Gastroesophageal sphincter (tissue), 4 donors: Measurements from ENCODE around the gene WDR70. TPM values are rescaled to one million over a fixed set of nuclear protein-coding genes. Genes with fewer than 3 reads are reported as not detected.
A peak's percentile ranks its signal among the peaks of the same experiment; 100 is the strongest.

Experiments used
- ATAC-seq: fragments of 150-250 bp; one replicate; pipeline ENCODE4 v1.9.1; 2016; ENCODE audit warnings: mild to moderate bottlenecking, moderate library complexity
- H3K27ac ChIP-seq, 4 donors: fragments of 200-600 bp; sonication (generic) in 3 of 4; 1 replicate in 3 of 4; 2 replicates in 1 of 4; pipeline ENCODE4 v1.5.1; 2016 to 2019
- H3K27me3 ChIP-seq: fragments of 200-600 bp; sonication (generic); one replicate; pipeline ENCODE4 v1.5.1; 2019
- H3K36me3 ChIP-seq, 2 donors: fragments of 200-600 bp; sonication (generic); one replicate each; pipeline ENCODE4 v1.5.1; 2019; ENCODE audit warnings: control low read depth in 1 of 2
- H3K4me1 ChIP-seq, 3 donors: fragments of 200-600 bp; sonication (generic); 1 replicate in 2 of 3; 2 replicates in 1 of 3; pipeline ENCODE4 v1.5.1; 2016 to 2019; ENCODE audit warnings: control low read depth in 2 of 3
- H3K4me3 ChIP-seq, 2 donors: fragments of 200-600 bp; sonication (generic); one replicate each; pipeline ENCODE4 v1.5.1; 2019; ENCODE audit warnings: mild to moderate bottlenecking in 1 of 2, moderate library complexity in 1 of 2
- H3K9me3 ChIP-seq, 3 donors: fragments of 200-600 bp; sonication (generic); one replicate each; pipeline ENCODE4 v1.5.1; 2017 to 2019; ENCODE audit warnings: control low read depth in 2 of 3
- EP300 ChIP-seq: sonication (generic); formaldehyde crosslinking; IDR thresholded peaks from one replicate; pipeline ENCODE4 v1.6.1; 2017; ENCODE audit warnings: antibody characterized with exemption, mild to moderate bottlenecking
- POLR2A ChIP-seq, 2 donors: fragments of 450-650 bp; IDR thresholded peaks; one replicate each; pipeline ENCODE4 v1.6.1; 2017; ENCODE audit warnings: antibody characterized with exemption in 2 of 2, mild to moderate bottlenecking in 2 of 2, moderate library complexity in 1 of 2
- POLR2AphosphoS5 ChIP-seq: sonication (generic); formaldehyde crosslinking; IDR thresholded peaks from one replicate; pipeline ENCODE4 v1.6.1; 2017; ENCODE audit warnings: antibody characterized with exemption
- WGBS, 2 donors: methylation state at CpG; one replicate each; pipeline ENCODE4 v1.1.5; 2018; ENCODE audit warnings: low coverage in 1 of 2; 5-methylcytosine and 5-hydroxymethylcytosine counted together
- total RNA-seq, 4 donors: library from RNA; depleted of rRNA; stranded (reverse); fragments of >200 nt; gene quantifications; one replicate each; pipeline ENCODE4 v1.1.0, GENCODE V29; 2016
- TF ChIP-seq, protein P1 (sequence below), 4 experiments: fragments of 200-600 bp in 2 of 4; fragments of 450-650 bp in 2 of 4; sonication (generic) in 1 of 4; IDR thresholded peaks; one replicate each; pipeline ENCODE4 v1.5.1; 2017 to 2019; ENCODE audit warnings: antibody characterized with exemption in 4 of 4, mild to moderate bottlenecking in 2 of 4, moderate library complexity in 2 of 4

Gene WDR70
- total RNA-seq, 4 donors from 2014 or later, result 15.5 to 24.3 (median 22.2) TPM

DNA sequence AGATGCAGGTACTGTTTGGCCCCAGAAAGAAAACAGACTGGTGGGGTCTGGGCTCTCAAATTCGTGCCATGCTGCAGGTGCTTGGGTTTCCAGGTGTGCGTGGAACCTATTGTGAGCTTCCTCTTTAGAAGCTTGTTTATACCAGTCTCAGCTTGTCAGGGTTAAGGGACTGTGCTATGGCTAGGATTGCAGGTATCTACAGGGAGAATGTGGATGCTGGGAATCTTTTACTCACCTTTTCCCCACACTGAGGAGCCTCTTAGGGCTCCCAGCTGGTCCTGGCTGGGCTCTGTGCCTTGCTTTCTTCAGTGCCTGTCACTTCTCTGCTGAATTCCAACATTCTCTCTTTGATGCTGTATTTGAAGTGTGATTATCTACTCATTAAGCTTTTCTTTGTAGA, 111.8 kb downstream of the WDR70 start:
- 94 to 100% methylated on average over 1 to 2 of the region's 2 CpGs for WGBS, 2 donors
- H3K36me3 ChIP-seq, result peaks cover 0 to 4% of the 10 kb centered on the region in 2 donors
- H3K27ac ChIP-seq, result no peak overlapping the region
- H3K9me3 ChIP-seq, result no peaks in the 10 kb centered on the region
- peaks cover 0 to 16% (median 0%) of the 10 kb centered on the region in 3 donors for H3K4me1 ChIP-seq
- no peaks in the 10 kb centered on the region for H3K27me3 ChIP-seq
- no peak for TF ChIP-seq POLR2A (IDR thresholded peaks at IDR 0.05)
- no peak for ATAC-seq
- H3K4me3 ChIP-seq, result no peak overlapping the region

DNA sequence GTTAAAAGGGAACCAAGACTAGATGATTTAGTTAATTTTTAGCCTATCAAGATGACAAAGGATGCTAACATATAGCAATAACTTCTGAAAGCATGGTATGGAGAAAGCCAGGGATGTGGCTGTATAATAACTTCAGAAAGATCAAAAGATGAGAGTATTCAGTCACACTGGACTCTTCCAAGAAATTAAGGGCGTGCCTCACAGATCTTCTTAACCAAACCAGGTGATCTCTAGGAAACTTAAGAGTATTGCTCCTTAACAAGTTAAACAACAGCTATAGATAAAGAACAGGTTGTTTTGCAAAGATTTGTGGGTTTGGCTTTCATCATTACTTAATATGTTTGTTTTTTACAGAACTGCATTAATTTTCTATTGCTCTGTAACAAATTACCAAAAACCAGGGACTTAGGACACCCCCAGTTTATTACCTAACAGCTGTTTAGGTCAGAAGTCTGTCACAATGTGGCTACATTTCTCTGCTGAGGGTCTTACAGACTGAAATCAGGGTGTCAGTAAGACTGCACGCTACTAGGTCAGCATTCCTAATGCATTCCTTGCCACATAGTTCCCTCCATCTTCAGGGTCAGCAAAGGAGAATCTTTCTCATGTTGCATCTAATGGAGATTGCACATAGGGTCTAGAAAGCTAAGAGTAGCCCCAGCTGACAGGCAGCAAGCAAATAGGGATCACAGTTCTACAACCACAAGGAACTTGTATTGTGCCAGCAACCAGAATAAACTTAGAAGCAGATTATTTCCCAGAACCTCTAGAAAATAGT, 113.8 kb downstream of the WDR70 start:
- Histone ChIP-seq H3K36me3 (no peaks in the 10 kb centered on the region), H3K9me3 (no peaks in the 10 kb centered on the region), H3K27me3 (no peaks in the 10 kb centered on the region), H3K4me1 (peaks cover 0 to 23% (median 0%) of the 10 kb centered on the region in 3 donors), H3K27ac (no peak overlapping the region), H3K4me3 (no peak overlapping the region)
- WGBS, 2 donors, result 96 to 100% methylated on average over 1 to 2 of the region's 2 CpGs
- ATAC-seq, result no peak
- TF ChIP-seq POLR2AphosphoS5 (no peak), POLR2A (IDR thresholded peaks at IDR 0.05) (no peak), EP300 (no peak)
- TF ChIP-seq, protein P1, sequence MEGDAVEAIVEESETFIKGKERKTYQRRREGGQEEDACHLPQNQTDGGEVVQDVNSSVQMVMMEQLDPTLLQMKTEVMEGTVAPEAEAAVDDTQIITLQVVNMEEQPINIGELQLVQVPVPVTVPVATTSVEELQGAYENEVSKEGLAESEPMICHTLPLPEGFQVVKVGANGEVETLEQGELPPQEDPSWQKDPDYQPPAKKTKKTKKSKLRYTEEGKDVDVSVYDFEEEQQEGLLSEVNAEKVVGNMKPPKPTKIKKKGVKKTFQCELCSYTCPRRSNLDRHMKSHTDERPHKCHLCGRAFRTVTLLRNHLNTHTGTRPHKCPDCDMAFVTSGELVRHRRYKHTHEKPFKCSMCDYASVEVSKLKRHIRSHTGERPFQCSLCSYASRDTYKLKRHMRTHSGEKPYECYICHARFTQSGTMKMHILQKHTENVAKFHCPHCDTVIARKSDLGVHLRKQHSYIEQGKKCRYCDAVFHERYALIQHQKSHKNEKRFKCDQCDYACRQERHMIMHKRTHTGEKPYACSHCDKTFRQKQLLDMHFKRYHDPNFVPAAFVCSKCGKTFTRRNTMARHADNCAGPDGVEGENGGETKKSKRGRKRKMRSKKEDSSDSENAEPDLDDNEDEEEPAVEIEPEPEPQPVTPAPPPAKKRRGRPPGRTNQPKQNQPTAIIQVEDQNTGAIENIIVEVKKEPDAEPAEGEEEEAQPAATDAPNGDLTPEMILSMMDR (IDR thresholded peaks at IDR 0.05), result no peak

DNA sequence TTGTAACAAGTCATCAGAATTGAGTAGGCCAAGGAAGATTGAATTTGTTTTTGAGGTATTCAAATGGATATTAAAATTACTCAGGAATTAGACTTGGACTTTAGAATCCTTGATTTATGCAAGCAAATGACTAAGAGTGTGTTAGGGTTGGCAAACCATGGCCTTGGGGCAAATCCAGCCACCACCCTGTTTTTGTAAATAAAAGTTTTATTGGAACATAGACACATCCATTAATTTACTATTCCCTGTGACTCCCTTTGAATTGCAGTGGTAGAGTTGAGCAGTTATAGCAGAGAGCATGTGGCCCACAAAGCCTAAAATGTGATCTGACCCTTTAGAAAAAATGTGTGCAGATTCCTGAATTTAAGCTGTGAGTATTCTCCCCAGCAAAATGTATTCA, 115.6 kb downstream of the WDR70 start:
- H3K4me3 ChIP-seq, result no peak overlapping the region
- peaks cover 0 to 13% of the 10 kb centered on the region in 2 donors for H3K36me3 ChIP-seq
- no peak for TF ChIP-seq EP300
- no peak for TF ChIP-seq POLR2A (IDR thresholded peaks at IDR 0.05)
- no peak for TF ChIP-seq POLR2AphosphoS5
- TF ChIP-seq, protein P1 (IDR thresholded peaks at IDR 0.05), result no peak
- H3K9me3 ChIP-seq, result no peaks in the 10 kb centered on the region
- no peaks in the 10 kb centered on the region for H3K27me3 ChIP-seq
- peak overlapping the region; percentile 14 to 68 (median 66) for H3K27ac ChIP-seq
- no peak for ATAC-seq
- H3K4me1 ChIP-seq, result peaks cover 0 to 23% (median 0%) of the 10 kb centered on the region in 3 donors

DNA sequence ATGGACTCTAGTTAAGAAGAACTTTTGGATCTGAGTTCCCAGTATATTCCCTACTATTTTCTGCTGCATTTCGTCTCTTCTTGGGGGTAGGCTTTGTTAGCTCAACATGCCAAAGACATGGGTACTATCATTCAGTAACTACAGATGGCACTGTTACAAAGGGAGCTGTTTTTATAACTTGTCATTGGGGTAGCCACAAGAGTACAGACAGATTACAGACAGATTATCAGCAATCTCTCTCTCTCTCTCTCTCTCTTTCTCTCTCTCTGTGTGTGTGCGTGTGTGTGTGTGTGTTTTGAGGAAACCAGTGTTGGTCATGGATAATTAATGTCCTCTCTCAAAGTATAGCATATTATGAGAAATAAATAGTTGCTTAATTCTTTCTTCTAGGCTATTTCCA, 116.1 kb downstream of the WDR70 start:
- no peaks in the 10 kb centered on the region for H3K27me3 ChIP-seq
- H3K36me3 ChIP-seq, result peaks cover 0 to 13% of the 10 kb centered on the region in 2 donors
- no peak for TF ChIP-seq EP300
- TF ChIP-seq POLR2A (IDR thresholded peaks at IDR 0.05), result no peak
- TF ChIP-seq, protein P1 (IDR thresholded peaks at IDR 0.05), result peak in 1 of 4 experiments; percentile 12
- ATAC-seq, result no peak
- H3K4me3 ChIP-seq, result no peak overlapping the region
- peaks cover 0 to 23% (median 0%) of the 10 kb centered on the region in 3 donors for H3K4me1 ChIP-seq
- H3K27ac ChIP-seq, result peak overlapping the region; percentile 14 to 68 (median 66)
- WGBS, 2 donors, result 13 to 47% methylated on average over 2 of the region's 2 CpGs
- no peaks in the 10 kb centered on the region for H3K9me3 ChIP-seq

DNA sequence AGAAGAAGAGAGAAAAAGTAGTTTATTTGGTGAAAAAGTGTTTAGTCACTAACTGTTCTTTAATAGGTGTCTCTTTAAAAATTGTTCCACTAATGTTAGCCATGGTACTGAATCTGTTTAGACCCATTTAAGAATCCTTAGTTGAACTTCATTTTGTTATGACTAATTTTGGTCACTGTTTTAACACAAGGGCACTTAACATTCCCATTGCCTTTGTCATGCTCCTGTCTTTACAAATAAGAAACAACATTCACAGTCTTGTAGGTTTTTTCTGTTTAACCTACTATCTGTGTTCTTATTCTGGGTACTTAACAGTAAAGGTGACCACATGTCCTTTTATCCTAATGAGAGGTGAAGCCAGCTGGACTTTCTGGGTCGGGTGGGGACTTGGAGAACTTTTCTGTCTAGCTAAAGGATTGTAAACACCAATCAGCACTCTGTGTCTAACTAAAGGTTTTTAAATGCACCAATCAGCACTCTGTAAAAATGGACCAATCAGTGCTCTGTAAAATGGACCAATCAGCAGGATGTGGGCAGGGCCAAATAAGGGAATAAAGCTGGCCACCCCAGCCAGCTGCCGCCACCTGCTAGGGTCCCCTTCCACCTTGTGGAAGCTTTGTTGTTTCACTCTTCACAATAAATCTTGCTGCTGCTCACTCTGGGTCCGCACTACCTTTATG, 116.7 kb downstream of the WDR70 start:
- TF ChIP-seq POLR2A (IDR thresholded peaks at IDR 0.05) (no peak), POLR2AphosphoS5 (peak; percentile 63), EP300 (no peak)
- TF ChIP-seq, protein P1 (IDR thresholded peaks at IDR 0.05), result no peak
- WGBS, 2 donors, result 74 to 83% methylated on average over 1 to 3 of the region's 3 CpGs
- ATAC-seq, result peak; percentile 57
- peaks cover 0 to 23% (median 0%) of the 10 kb centered on the region in 3 donors for H3K4me1 ChIP-seq
- H3K27ac ChIP-seq, result peak overlapping the region; percentile 14 to 68 (median 66)
- H3K36me3 ChIP-seq, result peaks cover 0 to 13% of the 10 kb centered on the region in 2 donors
- H3K9me3 ChIP-seq, result no peaks in the 10 kb centered on the region
- H3K27me3 ChIP-seq, result no peaks in the 10 kb centered on the region
- no peak overlapping the region for H3K4me3 ChIP-seq
